HFF-Myc (cell line): ENCODE results near the gene TREML2.

Experiments used
- DNase-seq: peaks from one replicate; pipeline ENCODE4 v3.0.0-alpha.2; 2011; ENCODE audit warnings: low read depth; ENCODE audit errors: extremely low read depth
- H3K4me3 ChIP-seq: replicated peaks from 2 replicates; pipeline ENCODE4 v1.5.1; 2011; ENCODE audit warnings: low read depth, mild to moderate bottlenecking, control low read depth, low read length
- TF ChIP-seq, protein P1 (sequence below): IDR thresholded peaks from 2 replicates; pipeline ENCODE4 v1.5.1; 2012; ENCODE audit warnings: mild to moderate bottlenecking, low read depth, low read length, control low read depth; ENCODE audit errors: missing control alignments

Gene TREML2

DNA sequence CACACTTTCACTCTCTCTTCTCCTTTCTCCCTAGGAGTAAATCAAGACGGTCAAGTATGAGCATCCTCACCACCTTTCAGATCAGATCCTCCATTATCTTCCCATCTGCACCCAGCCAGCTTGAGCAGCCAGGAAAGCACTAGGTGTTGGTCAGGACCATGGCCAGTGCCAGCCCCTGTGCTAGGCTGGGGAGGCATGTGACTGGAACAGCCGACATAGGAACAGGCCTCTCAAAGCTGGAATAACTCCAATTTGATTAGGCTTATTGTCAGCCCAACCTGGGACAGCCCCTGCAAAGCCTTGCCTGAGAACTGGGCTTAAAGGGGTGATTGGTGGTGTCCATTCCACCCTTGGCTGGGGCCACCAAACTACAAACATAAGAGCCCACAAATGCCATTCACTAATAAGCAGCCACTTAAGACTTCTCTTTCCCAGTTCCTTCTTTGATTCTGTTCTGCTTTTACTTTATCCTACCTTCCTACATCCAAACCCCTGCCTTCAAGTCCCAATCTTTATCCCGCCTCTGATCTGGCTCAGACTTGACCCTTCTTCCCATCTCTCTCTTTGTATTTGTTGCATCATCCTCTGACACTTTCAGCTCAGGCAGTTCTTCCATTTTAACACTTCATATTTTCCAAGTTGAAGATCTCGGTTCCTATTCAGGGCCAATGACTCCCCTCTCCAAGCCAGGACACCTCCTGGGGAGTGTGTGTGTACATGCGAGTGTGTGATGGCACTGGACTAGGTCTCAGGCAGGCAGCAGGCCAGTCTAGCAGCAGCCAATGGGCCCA is 33.6 kb downstream of the TREML2 start:
- TF ChIP-seq, protein P1, sequence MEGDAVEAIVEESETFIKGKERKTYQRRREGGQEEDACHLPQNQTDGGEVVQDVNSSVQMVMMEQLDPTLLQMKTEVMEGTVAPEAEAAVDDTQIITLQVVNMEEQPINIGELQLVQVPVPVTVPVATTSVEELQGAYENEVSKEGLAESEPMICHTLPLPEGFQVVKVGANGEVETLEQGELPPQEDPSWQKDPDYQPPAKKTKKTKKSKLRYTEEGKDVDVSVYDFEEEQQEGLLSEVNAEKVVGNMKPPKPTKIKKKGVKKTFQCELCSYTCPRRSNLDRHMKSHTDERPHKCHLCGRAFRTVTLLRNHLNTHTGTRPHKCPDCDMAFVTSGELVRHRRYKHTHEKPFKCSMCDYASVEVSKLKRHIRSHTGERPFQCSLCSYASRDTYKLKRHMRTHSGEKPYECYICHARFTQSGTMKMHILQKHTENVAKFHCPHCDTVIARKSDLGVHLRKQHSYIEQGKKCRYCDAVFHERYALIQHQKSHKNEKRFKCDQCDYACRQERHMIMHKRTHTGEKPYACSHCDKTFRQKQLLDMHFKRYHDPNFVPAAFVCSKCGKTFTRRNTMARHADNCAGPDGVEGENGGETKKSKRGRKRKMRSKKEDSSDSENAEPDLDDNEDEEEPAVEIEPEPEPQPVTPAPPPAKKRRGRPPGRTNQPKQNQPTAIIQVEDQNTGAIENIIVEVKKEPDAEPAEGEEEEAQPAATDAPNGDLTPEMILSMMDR, result no peak
- DNase-seq, result peak; percentile 10
- no peak overlapping the region for H3K4me3 ChIP-seq

DNA sequence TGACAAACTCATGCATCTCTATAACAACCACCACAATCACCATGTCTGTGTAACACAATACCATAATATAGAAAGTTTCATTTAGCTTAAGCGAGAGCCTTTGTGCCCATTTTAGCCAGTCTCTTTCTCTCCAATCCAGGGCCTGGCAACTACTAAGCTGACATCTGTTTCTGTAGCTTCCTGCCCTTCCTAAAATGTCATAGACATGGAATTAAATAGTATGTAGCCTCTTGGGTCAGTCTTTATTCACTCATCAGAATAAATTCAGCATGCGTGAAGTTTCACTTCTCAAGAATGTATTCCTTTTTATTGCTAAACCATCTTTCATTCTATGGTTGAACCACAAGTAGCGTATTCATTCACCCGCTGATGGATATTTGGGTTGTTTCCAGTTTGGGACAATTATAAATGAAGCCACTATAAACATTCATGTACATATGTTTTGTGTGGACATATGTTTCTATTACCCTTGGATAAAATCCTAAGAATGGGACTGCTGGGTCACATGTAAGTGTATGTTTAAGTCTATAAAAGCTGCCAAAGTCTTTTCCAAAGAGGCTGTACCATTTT is 36.3 kb downstream of the TREML2 start:
- H3K4me3 ChIP-seq, result no peak overlapping the region
- TF ChIP-seq, protein P1, result no peak
- DNase-seq, result no peak

DNA sequence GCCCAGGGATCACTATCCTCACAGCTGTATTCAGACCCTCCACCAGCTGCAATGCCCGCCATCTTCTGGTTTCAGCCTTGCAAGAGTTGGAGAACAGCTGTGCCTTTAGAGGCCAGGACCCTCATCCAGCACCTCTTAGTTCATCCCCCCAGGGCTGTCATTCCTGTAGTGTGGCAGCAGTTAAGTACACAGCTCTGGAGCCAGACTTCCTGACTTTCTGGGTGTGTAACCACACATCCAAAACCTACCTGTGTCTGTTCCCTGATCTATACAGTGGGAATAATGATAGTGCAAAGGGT is 37.6 kb downstream of the TREML2 start:
- no peak for DNase-seq
- H3K4me3 ChIP-seq, result no peak overlapping the region
- TF ChIP-seq, protein P1, result no peak

DNA sequence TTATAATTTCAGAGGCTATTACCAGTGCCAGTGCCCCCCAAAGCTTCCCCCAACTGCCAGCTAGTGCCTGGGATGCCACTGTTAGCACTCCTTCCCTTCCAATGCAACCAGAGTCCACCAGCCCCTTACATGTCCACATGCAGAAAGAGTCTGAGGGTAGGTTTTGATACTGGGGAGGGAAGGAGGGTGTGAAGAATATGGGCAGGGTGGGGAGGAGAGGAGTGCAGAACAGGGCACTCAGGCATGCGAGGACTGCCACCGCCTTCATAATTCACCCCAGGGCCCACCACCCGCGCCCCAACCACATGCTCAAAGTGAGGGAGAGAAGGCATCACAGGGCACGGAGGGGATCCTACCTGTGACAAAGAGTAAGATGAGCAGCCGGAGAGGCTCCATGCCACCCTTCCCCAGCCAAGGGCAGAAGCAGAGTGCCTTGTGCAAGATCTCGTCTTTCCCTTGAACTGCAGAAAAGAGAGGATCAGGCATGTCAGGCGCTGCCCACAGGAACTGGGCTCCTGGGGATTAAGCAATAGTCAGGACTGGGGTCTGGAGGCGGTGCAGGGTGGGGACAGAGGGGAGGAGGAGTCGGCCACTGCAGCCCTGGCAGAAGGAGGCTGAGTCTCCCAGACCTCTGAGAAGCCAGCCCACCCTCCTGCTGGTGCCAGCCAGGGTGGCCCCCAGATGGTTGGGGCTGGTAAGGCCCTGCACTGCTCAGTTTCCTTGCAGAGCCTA is 38.1 kb downstream of the TREML2 start, which contains the start of gene TREM2:
TSS of gene TREM2 (minus strand) at position 430 of the 732 bp plus-strand sequence. CDS start at position 396, 34 bp downstream.
- DNase-seq, result no peak
- TF ChIP-seq, protein P1, result no peak

DNA sequence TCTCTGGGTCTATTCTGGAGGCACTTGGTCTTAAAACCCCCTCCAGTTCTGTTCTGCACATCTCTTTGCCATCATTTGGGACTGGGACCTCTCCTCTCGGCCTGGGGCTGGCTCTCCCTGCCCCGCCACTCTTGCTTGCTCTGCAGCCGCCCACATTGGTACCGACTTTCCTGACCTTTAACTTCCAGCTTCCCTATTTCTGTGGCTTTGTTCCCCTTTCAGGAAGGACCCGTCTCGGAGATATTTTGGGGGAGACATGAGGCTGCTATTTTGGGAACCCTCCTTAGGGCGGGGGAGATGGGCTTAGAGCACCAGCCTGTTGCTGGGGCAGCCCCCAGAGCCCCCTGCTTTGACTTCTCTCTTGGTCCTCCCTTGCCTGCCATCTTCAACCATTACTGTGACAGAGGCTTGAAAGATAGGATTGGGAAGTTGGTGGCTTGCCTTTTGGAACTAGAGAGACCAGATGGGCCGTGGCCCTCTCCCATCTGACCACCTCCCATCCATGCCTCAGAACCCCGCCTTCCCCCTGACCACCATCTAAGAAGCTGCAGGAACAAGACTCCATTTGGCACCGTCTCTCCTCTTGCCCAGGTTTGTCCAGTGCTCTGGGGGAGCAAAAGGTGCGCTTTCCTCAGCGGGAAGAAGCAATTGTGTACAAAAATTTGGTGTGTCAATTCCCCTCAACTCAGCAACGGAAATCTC is 38.9 kb downstream of the TREML2 start:
- no peak for DNase-seq
- TF ChIP-seq, protein P1, result no peak
- H3K4me3 ChIP-seq, result no peak overlapping the region

More for the DNA sequence above, 38.1 kb downstream of the TREML2 start, which contains the start of gene TREM2:
- H3K4me3 ChIP-seq, result no peak within 1 kb of the TSS

DNA sequence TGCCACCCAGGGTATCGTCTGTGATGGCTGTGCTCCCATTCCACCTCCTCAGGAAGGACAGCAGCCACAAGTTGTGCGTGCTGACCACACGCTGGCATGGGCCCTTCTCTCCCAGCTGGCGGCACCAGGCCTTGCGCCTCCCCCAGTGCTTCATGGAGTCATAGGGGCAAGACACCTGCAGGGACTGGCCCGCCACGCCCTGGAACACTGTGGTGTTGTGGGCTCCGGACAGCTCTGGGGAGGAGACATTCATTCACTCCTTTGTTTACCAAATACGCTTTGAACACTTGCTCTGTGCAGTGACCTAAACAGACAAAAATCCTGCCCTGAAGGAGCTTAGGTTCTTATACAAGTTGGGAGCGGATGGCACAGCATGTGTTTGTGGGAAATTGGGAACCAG is 39.6 kb downstream of the TREML2 start:
- H3K4me3 ChIP-seq, result no peak overlapping the region
- TF ChIP-seq, protein P1, result no peak
- no peak for DNase-seq
